Stimulated activated CD8-positive, alpha-beta memory T cell treated with anti-CD3 and anti-CD28 coated beads, Interleukin-2, amount 100 ng/mL, for 48 hours (primary cell): ENCODE measurements around the gene AMH.

Experiments
- DNase-seq, 2 donors: peaks; one replicate each; pipeline ENCODE4 v3.0.0-alpha.2; 2020; ENCODE audit warnings: low read depth in 2 of 2

AMH gene

GRCh38 chr19:2287585-2288337 is 38.6 kb downstream of the AMH start:
- DNase-seq, result no peak

GRCh38 chr19:2288338-2288817 is 39.3 kb downstream of the AMH start:
- DNase-seq, result no peak

DNA sequence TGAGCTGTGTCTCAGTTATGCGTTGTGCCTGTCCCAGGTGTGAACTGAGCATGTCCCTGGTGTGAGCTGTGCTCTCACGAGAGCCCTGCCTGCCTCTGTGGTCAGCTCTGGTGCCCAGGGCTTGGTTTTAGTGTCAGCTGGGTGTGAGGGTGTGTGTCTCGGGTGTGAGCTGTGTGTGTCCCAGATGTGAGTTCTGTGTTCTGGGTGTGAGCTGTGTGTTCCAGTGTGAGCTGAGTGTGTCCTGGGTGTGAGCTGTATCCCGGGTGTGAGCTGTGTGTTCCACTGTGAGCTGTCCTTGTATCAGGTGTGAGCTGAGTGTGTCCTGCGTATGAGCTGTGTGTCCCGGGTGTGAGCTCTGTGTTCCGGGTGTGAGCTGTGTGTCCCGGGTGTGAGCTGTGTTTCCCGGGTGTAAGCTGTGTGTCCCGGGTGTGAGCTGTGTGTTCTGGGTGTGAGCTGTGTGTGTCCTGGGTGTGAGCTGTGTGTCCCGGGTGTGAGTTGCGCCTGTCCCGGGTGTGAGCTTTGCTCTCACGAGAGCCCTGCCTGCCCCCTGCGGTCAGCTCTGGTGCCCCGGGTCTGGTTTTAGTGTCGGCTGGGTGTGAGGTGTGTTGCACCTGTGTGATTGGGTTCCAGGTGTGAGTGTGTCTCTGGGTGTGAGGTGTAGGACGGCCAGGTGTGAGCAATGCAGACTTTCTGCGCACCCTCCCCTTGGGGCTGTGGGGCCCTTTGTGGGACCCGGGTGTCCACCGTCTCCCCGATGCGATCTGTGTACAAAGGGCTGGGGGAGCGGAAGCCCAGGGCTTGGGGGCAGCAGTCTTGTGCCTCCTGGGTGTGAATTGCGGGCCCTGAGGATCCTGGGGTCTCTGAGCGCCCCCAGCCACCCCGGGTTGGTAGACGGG is 39.9 kb downstream of the AMH start:
- no peak for DNase-seq

DNA sequence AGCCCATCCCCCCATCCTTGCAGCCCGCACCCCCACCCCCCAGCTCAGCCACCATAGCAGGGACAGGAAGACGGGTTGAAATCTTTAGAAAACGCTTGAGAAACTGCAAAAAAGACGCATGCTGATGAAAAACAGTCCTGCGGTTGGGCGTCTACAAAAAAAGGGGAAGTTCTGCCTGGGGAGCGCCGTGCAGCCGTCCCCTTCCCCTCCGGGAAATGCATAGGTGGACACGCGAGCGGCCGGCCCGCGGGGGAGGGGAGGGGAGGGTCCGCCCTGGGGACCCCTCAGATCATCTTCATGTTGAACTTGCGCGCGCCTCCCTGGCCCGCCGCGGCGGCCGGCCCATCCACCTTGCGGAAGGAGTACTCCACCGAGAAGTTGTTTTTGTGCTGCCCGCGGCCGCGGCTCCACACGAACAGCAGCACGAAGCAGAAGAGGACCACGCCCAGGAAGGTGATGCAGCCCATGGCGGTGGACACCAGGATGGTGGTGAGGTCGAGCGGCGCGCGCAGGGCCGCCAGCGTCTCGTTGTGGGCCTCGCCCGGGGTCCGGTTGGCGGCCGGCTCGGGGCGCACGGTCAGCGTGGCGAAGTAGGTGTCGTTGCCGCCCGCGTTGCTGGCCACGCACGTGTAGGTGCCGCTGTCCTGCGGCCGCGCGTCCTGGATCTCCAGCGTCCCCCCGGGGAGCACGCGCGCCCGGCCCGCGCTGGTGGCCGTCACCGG is 40.8 kb downstream of the AMH start:
- no peak for DNase-seq

- DNase-seq, result no peak
These were observed 41.5 kb downstream of the AMH start for GRCh38 chr19:2290441-2291184.

DNA sequence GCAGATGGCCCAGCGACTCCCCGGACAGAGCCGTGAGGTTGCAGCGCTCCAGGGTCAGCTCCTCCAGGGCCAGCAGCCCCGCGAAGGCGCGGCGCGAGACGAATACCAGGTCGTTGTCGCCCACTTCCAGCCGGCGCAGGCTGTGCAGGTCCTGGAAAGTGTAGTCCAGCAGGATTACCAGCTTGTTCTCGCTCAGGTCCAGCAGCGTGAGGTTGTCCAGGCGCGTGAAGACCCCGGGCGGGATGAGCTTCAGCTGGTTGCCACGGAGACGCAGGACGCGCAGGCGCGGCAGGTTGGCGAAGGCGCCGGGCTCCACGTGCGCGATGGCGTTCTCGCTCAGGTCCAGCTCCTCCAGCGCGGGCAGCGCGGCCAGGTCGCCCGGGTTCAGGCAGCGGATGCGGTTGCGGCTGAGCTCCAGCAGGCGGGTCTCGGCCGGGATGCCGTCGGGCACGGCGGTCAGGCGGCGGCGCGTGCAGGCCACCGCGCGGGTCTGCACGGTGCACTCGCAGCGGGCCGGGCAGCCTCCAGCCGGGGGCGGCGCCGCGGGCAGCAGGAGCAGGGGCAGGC is 42.1 kb downstream of the AMH start:
- DNase-seq, result no peak

DNA sequence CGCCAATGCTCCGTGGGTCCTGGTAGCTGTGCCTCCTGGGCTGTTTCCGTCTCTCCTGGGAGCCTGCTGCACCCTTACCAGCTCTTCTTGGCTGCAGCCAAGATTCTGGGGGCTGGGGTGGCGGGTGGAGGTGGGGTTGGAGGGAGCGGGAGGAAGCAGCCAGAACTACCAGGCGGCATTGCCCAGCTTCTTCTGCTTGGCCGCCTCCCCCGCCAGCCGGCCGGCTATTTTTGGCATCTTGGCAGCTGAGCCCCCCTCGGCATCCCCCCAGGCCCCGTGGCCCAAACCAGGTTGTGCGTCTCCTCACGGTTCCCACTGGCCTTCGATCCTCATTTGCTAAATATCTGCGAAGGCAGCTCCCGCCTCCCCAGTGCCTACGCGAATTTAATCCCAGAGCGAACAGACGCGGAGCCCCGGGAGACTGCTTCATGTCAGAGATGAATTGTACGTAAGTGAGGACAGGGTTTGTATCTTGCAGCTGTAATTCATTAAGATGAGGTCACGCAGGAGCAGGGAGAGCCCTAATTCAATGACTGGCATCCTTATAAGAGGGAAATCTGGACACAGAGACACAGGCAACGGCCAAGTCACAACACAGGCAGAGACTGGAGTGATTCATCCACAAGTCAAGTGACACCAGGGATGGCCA is 45.7 kb downstream of the AMH start:
- no peak for DNase-seq

GRCh38 chr19:2296141-2296540 is 47.0 kb downstream of the AMH start:
- no peak for DNase-seq

- DNase-seq, result no peak
These were observed 51.4 kb downstream of the AMH start for GRCh38 chr19:2300533-2300932.
